Cerebellar cortex (tissue), 1 donor: Measurements from ENCODE around the gene ACSL5.
"Not testable (repeated sequence)": the region's sequence is repeated elsewhere in the genome, so short reads cannot be mapped to it uniquely, and the experiment has no call there.

Source experiments
- DNase-seq: peaks from one replicate; pipeline ENCODE4 v3.0.0-alpha.2; 2015; ENCODE audit warnings: low spot score

ACSL5 gene

DNA sequence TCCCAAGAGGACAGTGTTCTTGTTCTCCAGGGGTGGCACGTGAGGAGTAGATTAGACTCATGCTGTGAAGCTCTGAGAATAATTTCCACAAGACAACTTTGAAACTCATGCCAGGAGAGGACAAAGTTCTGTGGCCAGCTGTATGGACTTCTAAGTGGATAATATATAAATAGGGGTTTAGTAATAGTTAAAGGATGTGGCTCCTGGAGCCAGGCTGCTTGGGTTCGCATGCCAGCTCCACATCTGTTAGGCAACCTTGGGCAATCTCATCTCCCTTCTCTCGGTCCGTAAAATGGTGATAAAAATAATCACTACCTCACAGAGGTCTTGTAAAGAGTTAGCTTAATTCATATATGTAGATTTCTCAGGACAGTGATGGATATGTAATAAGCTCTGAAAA is 35.8 kb downstream of the ACSL5 start:
- no peak for DNase-seq

DNA sequence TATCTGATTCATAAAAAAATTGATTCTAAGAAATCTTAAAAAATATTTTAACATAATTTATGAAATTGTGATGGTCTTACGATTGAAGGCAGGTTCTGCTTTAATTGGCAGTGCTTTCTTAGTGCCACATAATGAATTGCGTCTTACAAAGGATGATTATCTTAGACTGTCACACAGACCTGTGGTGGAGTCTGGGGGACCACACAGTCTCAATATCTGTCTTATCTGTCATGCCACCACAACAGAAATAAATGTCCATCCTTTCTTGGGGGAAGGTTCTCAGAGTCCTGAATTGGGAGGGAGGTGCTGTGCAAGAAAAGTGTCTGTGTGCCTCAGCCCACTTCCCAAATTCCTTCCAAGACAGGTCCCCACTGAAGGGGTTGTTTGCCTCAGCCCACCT is 38.8 kb downstream of the ACSL5 start:
- DNase-seq, result no peak

DNA sequence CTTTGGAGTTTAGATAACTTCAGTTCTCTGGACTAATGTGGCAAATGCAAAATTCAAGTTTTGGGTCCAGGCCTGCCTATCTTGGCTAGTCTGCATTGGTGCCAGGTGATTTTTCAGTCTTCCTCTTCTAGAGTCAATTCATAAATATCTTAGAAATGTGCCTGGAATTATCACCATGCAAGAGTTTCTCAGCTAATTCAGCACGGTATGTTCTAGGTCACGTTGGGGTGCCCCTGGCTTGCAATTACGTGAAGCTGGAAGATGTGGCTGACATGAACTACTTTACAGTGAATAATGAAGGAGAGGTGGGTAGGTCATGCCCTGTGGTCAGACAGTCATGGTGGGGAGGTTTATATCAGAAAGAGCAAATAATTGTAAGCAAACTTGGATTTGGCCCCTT is 47.8 kb downstream of the ACSL5 start:
- DNase-seq, result no peak

DNA sequence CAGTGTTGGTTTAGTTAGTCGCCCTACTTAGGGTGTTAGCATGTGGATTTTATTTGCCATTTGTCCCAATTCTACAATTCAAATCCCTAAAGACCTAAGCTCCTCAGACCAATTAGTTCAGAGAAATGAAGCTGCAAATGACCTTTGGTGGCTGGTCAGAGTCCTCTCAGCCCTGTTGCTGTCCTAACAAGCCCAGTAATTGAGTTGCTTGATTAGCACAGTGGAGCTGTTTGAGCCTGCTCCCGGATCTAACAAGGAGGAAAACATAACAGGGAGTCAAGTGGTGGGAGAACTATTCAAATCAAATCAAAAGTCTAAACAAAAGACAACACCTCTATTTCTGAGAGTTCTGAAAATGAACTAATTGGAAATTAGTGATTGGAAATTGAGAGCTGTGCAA is 50.7 kb downstream of the ACSL5 start:
- no peak for DNase-seq

DNA sequence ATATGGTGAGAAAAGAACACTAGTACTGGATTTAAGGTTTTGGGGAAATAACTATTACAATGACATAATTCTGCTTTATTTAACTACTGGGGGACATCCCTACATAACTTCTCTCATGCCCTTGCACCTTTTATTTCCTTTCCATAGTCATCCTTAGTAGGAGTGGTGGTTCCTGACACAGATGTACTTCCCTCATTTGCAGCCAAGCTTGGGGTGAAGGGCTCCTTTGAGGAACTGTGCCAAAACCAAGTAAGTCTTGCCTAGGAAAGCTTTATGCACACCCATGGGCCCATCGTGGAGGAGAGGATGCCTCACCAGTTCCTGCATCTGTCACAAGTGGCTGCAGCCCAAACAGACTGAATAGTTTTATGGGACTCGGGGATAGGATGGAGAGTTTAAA is 52.2 kb downstream of the ACSL5 start:
- no peak for DNase-seq

DNA sequence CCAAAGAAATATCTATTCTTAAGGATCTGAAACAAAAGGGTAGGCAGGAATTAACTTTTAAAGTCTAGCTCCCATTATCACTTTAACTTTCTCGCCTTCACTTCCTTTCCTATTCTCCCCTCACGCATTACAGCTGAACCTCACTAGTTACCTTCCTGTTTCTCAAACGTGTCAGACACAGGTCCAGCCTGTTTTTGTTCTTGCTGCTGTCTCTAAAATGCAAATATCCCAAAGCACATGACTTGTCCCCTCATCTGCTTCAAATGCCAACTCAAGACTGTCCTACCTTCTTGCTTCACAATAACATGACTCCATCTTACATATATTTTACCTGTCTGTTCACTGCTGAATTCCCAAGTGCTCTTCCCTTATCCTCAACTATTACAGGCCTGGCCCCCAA is 55.2 kb downstream of the ACSL5 start:
- DNase-seq, result no peak

DNA sequence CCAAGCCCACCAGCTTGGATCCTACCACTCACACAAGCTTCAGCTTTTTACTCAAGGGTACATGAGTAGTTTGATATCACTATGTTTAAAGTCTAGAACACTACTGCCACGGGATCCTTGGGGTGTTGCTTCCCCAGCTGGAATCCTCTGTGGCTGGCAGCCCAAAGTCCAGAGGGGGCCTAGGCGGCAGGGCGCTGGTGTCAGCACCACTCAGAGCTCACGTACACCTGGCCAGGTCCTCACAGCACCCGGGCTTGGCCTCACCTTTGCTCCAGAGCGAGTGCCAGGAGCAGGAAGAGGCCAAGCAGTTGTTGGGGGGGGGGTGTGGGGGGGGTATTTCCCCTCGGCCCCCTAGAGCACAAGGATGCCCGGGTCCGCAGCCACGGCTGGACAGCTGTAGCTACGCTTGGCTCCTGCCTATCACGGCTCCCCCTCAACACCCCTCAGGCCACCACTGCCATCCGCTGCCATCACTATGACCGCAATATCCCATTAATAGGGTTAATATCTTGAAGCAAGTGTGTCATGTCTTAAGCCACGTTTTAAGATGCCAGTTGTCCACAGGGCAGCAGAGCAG is 55.8 kb downstream of the ACSL5 start:
- no peak for DNase-seq

DNA sequence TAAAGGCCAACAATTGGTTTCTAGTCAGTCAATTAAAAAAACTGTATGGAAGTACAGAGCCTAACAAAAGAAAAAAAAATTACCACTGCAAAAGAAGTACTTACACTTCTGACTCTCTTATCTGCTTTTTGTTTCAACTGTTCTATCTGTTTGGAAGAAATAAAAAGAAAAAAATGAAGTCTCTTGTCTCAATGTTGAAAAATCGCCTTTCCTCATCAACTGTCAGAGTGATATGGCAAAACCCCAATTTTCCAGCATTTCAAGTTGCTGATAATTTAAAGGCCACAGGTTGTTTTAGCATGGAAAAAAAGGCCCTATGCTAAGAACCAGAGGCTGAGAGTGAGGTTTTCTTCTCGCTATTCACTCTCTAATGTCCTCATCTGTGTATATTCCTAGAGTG is 59.2 kb downstream of the ACSL5 start:
- no peak for DNase-seq

DNA sequence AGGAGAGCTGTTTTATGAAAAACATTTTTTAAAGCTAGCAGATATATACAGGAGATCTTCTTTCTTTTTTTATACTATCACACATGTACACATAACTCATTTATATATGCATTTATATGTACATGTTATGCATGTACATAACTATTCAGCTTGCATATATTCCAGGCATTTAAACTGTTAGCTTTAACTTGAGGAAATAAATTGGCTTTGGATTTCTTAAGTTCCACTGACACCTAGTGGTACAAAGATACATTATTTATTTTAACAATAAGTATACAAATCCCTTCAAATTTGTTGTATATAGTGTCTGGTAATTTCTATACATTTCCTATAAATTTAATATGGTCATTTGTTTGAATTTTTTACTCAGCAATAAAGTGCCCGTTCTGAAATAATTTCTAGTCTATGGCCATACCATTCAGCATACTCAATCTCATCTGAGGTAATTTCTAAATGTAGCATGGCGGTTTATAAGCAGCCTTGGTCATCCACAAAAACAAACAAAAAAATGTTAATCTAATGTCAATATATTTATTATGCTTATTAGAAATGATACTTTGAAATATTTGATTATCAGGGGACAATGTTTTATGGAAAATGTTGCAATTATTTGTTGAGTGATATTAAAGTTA is 61.2 kb downstream of the ACSL5 start:
- DNase-seq, result peak; percentile 26

DNA sequence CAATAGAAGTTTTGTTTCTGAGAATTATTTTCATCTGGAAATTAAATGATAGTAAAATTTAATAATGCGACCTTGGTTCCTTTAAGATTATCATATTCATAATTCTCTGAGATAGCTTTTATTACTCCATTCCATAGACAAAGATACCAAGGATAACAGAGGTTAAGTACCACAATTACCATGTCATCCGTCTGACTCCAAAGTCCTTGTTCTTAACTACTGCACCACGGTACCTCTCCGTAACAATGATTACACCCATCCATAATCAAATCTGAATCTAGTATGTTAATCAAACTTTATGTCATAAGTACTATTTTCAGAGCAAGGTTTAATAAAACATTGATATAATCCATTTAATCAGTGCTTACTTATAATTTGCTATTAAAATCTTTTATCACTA is 64.4 kb downstream of the ACSL5 start:
- DNase-seq, result no peak

DNA sequence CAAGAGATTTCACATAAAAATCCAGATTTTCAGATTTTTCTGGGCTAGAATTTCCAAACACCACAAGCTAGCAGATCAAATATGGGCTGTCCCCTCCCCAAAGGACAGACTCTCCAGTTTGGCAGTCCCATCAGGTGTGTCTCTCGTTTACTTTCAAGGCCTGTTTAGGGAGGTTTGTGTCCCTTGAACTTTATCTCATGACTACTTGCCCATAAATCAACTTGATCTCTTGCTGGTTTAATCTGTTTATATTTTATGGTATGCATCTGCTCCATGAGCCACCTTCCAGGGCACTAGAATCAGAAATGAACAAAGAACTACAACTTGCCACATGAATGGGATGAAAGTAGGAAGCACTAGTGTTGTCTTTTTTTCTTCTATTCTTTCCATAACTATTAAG is 67.6 kb downstream of the ACSL5 start:
- DNase-seq, result no peak

DNA sequence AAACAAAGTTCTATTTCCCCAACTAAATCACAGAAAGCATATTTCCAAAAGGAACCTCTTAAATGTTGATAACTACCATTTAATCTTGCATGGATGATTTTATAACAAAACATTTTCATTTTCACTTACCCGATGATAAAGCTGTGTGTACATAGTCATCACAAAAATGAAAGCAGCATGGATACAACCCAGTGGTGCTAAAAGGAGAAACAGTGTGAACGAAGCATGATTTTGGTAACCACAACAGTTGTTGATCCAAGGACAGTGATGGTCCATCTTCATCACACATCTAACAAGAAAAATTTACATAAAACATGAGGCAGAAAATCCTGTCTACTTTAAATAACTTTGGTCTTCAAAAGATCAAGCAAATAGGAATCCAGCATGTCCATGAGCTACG is 68.1 kb downstream of the ACSL5 start:
- DNase-seq, result no peak

DNA sequence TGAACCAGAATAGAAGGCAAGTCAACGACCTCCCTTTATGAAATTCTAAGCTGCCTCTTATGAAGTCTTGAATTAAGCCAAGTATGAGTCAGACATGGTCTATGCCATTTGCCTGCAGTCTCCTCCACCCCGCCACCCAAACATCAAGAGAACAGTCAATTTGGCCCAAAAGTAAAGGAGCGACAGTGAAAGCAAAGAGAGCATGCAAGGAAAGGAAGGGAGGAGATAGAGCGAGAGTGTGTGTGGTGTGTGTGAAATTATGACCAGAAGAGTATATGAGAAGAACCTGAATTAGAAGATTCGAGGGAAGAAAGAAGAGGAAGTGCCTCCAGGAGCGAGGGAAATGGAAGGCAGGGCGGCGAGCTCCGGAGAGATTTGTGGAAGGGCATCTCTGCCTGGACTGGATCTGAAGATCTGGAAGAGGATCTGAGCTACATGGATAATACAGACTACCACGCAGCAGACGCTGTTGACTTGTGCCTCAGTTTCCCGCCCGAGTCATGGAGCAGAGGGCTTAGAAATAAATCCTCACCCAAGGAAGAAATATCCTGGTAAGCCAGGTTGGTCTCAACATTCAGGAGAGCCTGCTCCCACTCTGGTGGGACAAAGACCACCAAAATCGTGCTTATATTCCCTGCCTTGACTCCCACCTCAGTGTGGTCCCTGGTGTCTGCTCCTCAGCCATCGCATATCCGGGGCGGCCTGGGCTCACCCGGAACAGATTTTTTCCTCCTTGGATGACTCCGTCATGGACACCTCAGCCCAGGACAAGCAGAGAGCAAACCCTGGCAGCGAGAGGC is 72.3 kb downstream of the ACSL5 start:
- DNase-seq, result peak; percentile 5

DNA sequence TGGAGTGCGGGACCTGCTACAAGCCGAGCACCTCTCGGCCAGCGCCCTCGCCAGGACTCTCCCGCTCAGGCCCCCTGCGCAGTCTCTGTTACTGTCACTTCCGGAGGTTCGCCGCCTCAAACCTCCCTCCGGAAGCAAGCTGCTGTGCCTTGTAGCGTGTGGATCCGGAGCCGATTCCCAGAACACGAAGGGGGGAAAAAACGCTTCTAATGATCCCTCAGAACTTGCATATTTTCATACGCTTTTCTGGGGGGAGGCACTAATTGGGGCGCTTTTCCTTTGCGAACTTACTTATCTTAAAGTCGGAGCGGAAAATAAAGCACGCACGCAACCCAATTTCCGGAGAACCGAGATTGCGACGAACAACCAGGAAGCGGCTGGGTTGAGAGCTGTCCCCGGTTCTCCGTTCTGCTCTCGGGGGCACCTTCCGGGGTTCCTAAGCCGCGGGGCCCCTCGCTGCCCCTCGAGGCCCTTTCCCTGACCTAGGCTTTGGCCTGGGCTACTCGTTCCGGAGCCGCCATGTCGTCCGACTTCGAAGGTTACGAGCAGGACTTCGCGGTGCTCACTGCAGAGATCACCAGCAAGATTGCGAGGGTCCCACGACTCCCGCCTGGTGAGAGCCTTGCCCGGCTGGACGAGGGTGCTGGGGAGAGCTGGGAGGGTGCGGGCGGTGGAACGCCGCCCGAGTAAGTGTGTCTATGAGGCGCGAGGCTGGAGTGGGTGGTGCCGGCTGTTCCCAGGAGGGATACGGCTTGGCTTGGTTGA is 73.1 kb downstream of the ACSL5 start, which contains the start of the genes VTI1A and ZDHHC6:
Gene VTI1A (plus strand): TSS at position 361 of the 765 bp plus-strand sequence. CDS start 159 bp downstream, at position 520.
Gene ZDHHC6 (minus strand): TSS at position 60 of the 765 bp plus-strand sequence. CDS start 1,478 bp downstream, outside the sequence.
- peak; percentile 84 for DNase-seq

DNA sequence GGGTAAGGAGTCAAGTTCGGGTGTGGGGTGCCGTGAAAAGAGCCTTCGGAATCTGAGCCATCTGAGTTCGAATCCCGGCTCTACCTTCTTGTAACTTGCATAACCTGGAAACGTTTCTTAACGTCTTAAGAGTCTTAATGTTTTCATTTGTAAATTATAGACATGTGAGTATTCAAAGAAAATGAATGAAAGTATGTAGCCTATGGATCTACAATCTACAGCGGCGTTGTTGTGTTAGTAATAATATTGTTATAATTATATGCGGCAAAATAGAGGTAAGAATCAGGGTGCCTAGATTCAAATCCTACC is 73.7 kb downstream of the ACSL5 start:
- DNase-seq, result no peak

DNA sequence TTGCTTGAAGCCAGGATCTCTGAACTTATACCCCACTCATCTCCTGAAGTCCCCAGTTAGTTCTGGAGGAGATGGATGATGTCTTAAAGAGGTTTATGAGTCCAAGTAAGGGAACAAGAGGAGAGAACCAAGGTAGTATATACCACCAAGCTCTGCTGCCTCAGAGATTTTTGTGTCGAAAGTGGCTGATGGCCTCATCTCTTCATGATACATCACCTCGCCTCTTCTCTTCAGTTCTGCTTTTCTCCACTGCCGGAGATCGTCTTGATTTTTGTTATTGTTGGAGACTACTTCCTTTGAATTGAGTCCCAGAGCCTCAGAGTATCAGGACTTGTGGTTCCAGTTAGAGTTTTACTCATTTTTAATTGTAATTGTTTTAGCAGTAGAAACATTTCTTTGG is 75.0 kb downstream of the ACSL5 start:
- no peak for DNase-seq

DNA sequence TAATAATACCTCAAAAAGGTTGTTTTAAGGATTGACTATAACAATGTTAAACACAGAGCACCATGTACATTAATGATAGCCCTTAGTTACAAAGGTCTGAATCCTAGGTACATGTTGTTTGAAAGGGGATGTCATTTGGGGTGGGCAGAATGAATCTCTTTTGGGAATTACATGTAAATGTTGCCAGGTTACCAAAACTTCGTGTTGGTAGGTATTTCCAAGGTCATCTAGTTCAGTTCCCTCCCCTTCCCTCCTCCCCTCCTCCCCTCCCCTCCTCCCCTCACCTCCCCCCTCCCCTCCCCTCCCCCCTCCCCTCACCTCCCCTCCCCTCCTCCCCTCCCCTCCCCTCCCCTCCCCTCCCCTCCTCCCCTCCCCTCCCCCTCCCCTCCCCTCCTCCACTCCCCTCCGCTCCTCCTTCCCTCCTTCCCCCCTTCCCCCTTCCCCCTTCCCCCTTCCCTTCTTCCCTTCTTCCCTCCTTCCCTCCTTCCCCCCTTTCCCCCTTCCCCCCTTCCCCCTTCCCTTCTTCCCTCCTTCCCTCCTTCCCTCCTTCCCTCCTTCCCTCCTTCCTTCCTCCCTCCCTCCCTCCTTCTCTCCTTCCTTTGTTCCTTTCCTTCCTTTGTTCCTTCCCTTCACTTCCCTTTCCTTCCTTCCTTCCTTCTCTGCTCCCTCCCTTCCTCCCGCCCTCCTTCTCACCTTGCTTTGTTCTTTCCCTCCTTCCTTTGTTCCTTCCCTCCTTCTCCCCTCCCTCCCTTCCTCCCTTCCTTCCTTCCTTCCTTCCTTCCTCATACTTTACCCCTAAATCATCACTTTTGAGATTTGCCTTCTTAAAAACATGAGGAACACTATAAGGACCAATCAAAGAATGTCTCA is 81.2 kb downstream of the ACSL5 start:
- no peak for DNase-seq

DNA sequence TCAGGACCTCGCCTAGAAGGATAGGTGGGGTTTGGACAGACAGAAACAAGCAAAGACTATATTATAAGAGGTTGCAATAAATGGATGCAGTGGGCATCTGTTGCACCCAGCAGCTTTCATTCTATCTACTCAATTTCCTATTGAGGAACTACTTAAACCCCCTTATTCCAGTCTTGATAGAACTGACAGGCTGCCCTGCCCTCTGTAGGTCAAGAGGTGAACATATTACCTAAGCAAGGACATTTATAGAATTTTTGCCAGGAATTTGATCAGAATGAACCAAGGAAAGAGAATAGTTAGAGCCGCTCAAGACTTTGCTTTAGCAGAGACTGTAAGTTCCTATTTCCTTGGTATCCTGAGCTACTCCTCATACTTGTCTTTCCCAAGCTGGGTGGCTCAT is 82.6 kb downstream of the ACSL5 start:
- DNase-seq, result no peak

DNA sequence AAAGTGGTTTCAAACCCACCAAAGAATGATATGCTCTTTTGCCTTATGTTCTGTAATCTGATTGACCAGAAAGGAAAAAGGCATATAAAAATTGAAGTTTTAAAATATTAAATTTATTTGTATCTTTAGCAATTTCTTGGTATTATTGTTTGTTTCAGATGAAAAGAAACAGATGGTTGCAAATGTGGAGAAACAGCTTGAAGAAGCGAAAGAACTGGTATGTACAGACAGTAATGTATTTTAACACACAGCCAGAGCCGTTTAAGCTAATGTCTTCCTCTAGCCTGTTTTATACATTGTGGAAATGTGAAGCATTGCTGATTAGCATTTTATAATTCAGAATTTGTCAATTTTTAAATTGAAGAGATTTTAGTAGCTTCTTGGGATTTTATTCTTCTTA is 86.5 kb downstream of the ACSL5 start:
- no peak for DNase-seq

DNA sequence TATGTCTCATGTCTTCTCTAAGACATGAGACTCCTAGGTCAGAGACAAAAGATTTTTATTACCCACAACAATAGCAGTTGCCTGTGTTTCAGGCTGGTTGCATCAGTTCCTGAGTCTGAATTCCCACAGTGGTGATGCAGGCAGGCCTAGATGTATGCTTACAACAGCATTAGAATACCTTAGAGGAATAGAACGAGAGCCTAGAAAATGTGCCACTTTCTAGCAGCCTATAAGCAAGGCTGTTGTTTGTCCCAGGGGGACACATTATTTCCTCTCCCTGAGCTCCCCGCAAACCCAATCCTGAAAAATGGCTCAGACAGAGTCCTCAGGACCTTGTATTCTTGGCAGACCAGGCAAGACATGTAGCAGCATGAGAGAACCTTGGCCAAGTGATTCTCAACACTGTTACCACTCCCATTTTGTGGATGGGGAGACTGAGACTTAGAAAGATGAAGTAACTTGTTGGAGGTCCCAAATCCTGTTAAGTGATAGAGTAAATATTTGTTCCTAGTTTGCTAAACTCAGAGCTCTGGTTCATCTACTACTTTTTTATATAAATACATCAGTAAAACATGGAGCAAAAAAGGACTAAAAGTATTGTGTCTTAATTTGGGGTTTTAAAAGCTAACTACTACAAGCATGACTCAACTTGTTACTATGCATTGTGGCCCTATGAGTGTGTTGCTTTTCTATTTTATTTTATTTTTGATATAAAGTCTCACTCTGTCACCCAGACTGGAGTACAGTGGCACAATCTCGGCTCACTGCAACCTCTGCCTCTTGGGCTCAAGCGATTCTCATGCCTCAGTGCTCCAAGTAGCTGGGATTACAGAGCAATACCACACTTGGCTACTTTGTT is 87.3 kb downstream of the ACSL5 start:
- DNase-seq, result no peak

DNA sequence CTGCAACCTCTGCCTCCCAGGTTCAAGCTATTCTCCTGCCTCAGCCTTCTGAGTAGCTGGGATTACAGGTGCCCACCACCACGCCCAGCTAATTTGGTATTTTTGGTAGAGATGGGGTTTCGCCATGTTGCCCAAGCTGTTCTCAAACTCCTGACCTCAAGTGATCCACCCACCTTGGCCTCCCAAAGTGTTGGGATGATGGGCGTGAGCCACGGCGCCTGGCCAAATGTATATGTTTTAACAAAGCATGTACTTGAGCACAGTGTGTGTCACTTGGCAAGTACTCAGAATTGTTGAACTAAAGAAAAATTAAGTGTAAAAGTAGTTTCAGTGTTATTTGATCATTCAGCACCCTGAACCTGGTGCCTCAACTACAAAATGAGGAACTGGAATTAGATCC is 90.2 kb downstream of the ACSL5 start:
- not testable (repeated sequence) for DNase-seq
